Caco-2 (cell line): Measurements from ENCODE around the gene EIF2S1. TPM values are rescaled to one million over a fixed set of nuclear protein-coding genes. Genes with fewer than 3 reads are reported as not detected.

Source experiments
- BruUV-seq: library from RNA; stranded (reverse); fragments of 400-500 nt; replicated peaks from 2 replicates; lab custom pipeline; 2021; lab: Mats Ljungman, UMichigan
- CTCF ChIA-PET: fragments of 300-600 bp; sonication (Branson Sonifier 250); formaldehyde crosslinking; loops from one replicate; lab custom pipeline; 2022; ENCODE audit warnings: antibody characterized with exemption; lab: Charles Lee
- POLR2A ChIA-PET: fragments of 300-600 bp; sonication (Branson Sonifier 250); formaldehyde crosslinking; loops from one replicate; lab custom pipeline; 2022; ENCODE audit warnings: antibody characterized with exemption; lab: Charles Lee
- DNase-seq, 2 experiments: peaks; one replicate each; pipeline versions ENCODE4 v3.0.0 to v3.0.0-alpha.2; 2020 to 2022
- H3K27me3 ChIP-seq: replicated peaks from 2 replicates; pipeline ENCODE4 v1.6.0; 2011; ENCODE audit warnings: low read length; ENCODE audit not compliant: control insufficient read depth, insufficient read depth
- H3K36me3 ChIP-seq: 2 replicates; pipeline ENCODE4 v1.5.1; 2011; ENCODE audit warnings: low read length; ENCODE audit not compliant: control insufficient read depth, insufficient read depth
- H3K4me1 ChIP-seq: fragments of 250-450 bp; sonication (Bioruptor Pico); 2 replicates; pipeline ENCODE4 v1.5.1; 2020; ENCODE audit warnings: mild to moderate bottlenecking
- H3K4me3 ChIP-seq: 2 replicates; pipeline ENCODE4 v1.5.1; 2011; ENCODE audit warnings: low read depth, mild to moderate bottlenecking, control low read depth, low read length
- H3K9me3 ChIP-seq: fragments of 250-450 bp; sonication (Bioruptor Pico); 2 replicates; pipeline ENCODE4 v1.5.1; 2020; ENCODE audit warnings: mild to moderate bottlenecking, moderate library complexity
- H3K27ac Mint-ChIP-seq: one replicate; pipeline ENCODE4 v1.8.0; 2022; ENCODE audit warnings: mixed read lengths; ENCODE audit not compliant: unreplicated experiment
- H3K27me3 Mint-ChIP-seq: one replicate; pipeline ENCODE4 v1.8.0; 2022; ENCODE audit warnings: mixed read lengths; ENCODE audit not compliant: insufficient read depth, unreplicated experiment
- H3K36me3 Mint-ChIP-seq: one replicate; pipeline ENCODE4 v1.8.0; 2022; ENCODE audit warnings: mild to moderate bottlenecking, mixed read lengths; ENCODE audit not compliant: insufficient read depth, unreplicated experiment
- H3K4me1 Mint-ChIP-seq: one replicate; pipeline ENCODE4 v1.8.0; 2022; ENCODE audit warnings: low read depth, mixed read lengths; ENCODE audit not compliant: unreplicated experiment
- H3K4me3 Mint-ChIP-seq: one replicate; pipeline ENCODE4 v1.8.0; 2022; ENCODE audit warnings: mild to moderate bottlenecking, moderate library complexity, mixed read lengths; ENCODE audit not compliant: unreplicated experiment
- H3K9me3 Mint-ChIP-seq: one replicate; pipeline ENCODE4 v1.8.0; 2022; ENCODE audit warnings: mixed read lengths; ENCODE audit not compliant: unreplicated experiment
- intact Hi-C: fragments of 100-400 bp; cut with micrococcal nuclease; formaldehyde crosslinking; loops from one replicate; pipeline ENCODE4 v1.10.0; 2022; ENCODE audit not compliant: unreplicated experiment
- total RNA-seq: library from RNA; stranded (reverse); gene quantifications from 2 replicates; pipeline ENCODE4 v1.2.3, GENCODE V29; 2022
- TF ChIP-seq, protein P1 (sequence below), 2 experiments: fragments of 200-600 bp in 1 of 2; IDR thresholded peaks; 1 replicate in 1 of 2; 2 replicates in 1 of 2; pipeline versions ENCODE4 v1.5.1 to v1.8.0; 2011 to 2022; ENCODE audit warnings: antibody characterized with exemption in 1 of 2, control low read depth in 1 of 2, inconsistent platforms in 1 of 2, low read depth in 1 of 2, low read length in 1 of 2, mild to moderate bottlenecking in 1 of 2, moderate library complexity in 1 of 2; ENCODE audit not compliant: insufficient read depth in 1 of 2, severe bottlenecking in 1 of 2, unreplicated experiment in 1 of 2

Gene EIF2S1
- total RNA-seq, 1 experiment from 2014 or later: 144 TPM

DNA sequence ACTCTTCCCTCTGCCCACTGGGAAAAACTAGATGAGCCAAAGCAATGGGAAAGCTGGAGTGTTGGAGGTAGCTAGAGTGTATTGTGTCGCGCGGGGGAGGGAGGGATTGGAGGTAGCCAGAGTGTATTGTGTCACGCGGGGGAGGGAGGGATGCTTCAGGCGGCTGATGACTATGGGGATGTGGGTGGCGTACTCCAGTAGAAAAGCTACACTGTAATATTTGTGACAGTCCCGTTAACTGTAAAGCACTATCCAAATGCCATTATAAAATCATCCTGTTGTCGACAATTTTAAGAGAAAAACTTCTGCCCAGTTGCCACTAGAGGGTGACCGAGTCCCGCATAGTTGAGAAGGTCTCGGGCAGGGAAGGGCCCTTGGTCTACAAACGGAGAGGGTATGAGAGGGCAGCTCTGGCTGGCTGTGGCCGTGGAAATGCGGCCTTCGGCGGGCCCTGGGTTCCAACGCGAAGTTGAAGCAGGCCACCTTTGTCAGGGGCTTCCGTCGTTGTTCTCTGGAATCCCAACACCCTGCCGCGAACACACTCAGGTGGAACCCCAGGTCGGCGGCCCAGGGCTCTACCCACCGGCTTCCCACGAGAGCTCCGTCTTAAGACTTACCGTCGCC, 67.0 kb downstream of the EIF2S1 start:
- intact Hi-C loops: loop anchor here (1.0 to 2.0 kb wide), 7 partner anchors 20 to 278 kb away; no protein-coding TSS in a partner anchor
- no peak overlapping the region for H3K27ac Mint-ChIP-seq
- H3K4me3 Mint-ChIP-seq: no peak overlapping the region

DNA sequence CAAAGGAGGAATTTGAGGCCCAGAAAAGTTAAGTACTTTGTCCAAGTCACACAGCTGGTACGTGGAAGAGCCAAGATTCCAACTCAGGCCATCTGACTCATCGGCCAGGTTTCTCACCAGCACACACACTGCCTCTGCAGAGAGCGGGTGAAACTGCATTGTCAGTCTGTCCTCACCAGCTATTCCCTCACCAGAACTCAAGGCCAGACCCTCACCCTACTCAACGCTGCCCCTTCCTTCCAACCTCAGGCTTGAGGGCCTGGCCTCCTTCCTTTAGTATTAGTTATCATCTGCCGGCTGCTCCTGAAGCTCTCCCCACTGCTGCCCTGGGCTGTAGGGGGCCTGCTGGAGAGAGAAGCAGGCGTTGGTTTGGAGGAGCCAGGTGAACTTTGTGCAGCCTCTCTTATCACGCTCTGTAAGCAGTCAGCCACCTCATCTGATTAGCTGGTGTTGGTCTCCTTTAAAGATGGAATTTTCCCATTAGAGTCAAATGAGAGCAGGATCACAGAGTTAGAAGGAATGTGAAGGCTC, 68.4 kb downstream of the EIF2S1 start:
- DNase-seq: peak; percentile 65 to 81
- intact Hi-C loops: no loop called here
- Histone ChIP-seq H3K27me3 (no peaks in the 10 kb centered on the region), H3K36me3 (no peaks in the 10 kb centered on the region), H3K4me1 (peaks cover 32% of the 10 kb centered on the region), H3K9me3 (no peaks in the 10 kb centered on the region), H3K4me3 (no peak overlapping the region)
- H3K4me1 Mint-ChIP-seq: peaks cover 10% of the 10 kb centered on the region
- no peaks in the 10 kb centered on the region for H3K27me3 Mint-ChIP-seq
- TF ChIP-seq, protein P1, sequence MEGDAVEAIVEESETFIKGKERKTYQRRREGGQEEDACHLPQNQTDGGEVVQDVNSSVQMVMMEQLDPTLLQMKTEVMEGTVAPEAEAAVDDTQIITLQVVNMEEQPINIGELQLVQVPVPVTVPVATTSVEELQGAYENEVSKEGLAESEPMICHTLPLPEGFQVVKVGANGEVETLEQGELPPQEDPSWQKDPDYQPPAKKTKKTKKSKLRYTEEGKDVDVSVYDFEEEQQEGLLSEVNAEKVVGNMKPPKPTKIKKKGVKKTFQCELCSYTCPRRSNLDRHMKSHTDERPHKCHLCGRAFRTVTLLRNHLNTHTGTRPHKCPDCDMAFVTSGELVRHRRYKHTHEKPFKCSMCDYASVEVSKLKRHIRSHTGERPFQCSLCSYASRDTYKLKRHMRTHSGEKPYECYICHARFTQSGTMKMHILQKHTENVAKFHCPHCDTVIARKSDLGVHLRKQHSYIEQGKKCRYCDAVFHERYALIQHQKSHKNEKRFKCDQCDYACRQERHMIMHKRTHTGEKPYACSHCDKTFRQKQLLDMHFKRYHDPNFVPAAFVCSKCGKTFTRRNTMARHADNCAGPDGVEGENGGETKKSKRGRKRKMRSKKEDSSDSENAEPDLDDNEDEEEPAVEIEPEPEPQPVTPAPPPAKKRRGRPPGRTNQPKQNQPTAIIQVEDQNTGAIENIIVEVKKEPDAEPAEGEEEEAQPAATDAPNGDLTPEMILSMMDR (IDR thresholded peaks at IDR 0.05; ENCODE audit: insufficient read depth in 1 of 2, low read depth in 1 of 2, low read length in 1 of 2, severe bottlenecking in 1 of 2, unreplicated experiment in 1 of 2): peak in 1 of 2 experiments; percentile 25
- H3K9me3 Mint-ChIP-seq: no peaks in the 10 kb centered on the region
- peak overlapping the region; percentile 49 for H3K4me3 Mint-ChIP-seq
- H3K27ac Mint-ChIP-seq: peak overlapping the region; percentile 86
- ChIA-PET CTCF (interaction anchor here (0.6 to 3.8 kb wide), 17 partner anchors 12 to 276 kb away, joined by 3 to 49 read pairs (median 7); partner anchors contain the start of genes PIGH, PLEK2 and PLEKHH1), POLR2A (interaction anchor here (0.7 kb wide), 1 partner anchor 41 kb away, joined by 8 read pairs; no protein-coding TSS in a partner anchor)
- no TSS peak for BruUV-seq
- H3K36me3 Mint-ChIP-seq: no peaks in the 10 kb centered on the region

More for the DNA sequence above, 67.0 kb downstream of the EIF2S1 start:
- ChIA-PET CTCF (interaction anchor here (0.6 to 3.8 kb wide), 29 partner anchors 8 to 277 kb away, joined by 3 to 49 read pairs (median 5); partner anchors contain the start of genes PIGH, PLEK2 and PLEKHH1), POLR2A (interaction anchor here (1.0 kb wide), 1 partner anchor 115 kb away, joined by 3 read pairs; no protein-coding TSS in a partner anchor)
- Histone ChIP-seq H3K4me3 (no peak overlapping the region), H3K27me3 (no peaks in the 10 kb centered on the region), H3K4me1 (peaks cover 27% of the 10 kb centered on the region), H3K9me3 (no peaks in the 10 kb centered on the region), H3K36me3 (no peaks in the 10 kb centered on the region)
- no TSS peak for BruUV-seq
- DNase-seq: peak; percentile 84 to 85
- TF ChIP-seq, protein P1 (IDR thresholded peaks at IDR 0.05; ENCODE audit: insufficient read depth in 1 of 2, low read depth in 1 of 2, low read length in 1 of 2, severe bottlenecking in 1 of 2, unreplicated experiment in 1 of 2): peak; percentile 78 to 82
- no peaks in the 10 kb centered on the region for H3K36me3 Mint-ChIP-seq
- H3K27me3 Mint-ChIP-seq: no peaks in the 10 kb centered on the region
- H3K9me3 Mint-ChIP-seq: no peaks in the 10 kb centered on the region
- peaks cover 10% of the 10 kb centered on the region for H3K4me1 Mint-ChIP-seq

DNA sequence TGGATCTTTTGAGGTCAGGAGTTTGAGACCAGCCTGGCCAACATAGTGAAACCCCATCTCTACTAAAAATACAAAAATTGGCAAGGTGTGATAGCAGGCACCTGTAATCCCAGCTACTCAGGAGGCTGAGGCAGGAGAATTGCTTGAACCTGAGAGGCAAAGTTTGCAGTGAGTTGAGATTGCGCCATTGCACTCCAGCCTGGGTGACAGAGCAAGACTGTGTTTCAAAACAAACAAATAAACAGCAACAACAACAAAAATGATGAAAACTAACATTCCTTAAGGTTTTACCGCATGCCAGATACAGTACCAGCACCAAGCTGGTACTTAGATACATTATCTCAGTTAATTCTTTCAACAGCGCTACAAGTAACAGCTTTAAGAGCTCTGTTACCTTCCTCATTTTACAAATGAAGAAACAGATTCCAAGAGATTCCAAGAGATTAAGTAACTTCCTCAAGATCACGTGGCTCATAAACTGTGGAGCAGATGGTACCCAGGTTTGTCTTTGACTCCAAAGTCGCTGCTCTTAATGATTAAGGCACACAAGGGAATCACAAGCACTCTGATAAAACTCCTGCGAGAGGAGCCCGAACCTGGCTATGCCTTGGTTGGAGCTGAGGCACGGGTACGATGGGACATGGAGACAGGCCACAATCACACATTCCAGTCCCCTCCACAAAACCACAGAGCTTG, 69.5 kb downstream of the EIF2S1 start:
- Histone ChIP-seq H3K4me3 (no peak overlapping the region), H3K36me3 (no peaks in the 10 kb centered on the region), H3K27me3 (no peaks in the 10 kb centered on the region), H3K4me1 (peaks cover 32% of the 10 kb centered on the region), H3K9me3 (no peaks in the 10 kb centered on the region)
- Mint-ChIP-seq H3K36me3 (no peaks in the 10 kb centered on the region), H3K4me3 (no peak overlapping the region), H3K27ac (no peak overlapping the region), H3K4me1 (peaks cover 10% of the 10 kb centered on the region), H3K27me3 (no peaks in the 10 kb centered on the region), H3K9me3 (no peaks in the 10 kb centered on the region)
- intact Hi-C loops: no loop called here
- no peak for DNase-seq
- POLR2A ChIA-PET: interaction anchor here (0.7 kb wide), 1 partner anchor 40 kb away, joined by 8 read pairs; no protein-coding TSS in a partner anchor
- no TSS peak for BruUV-seq
- CTCF ChIA-PET: interaction anchor here (0.7 to 3.8 kb wide), 8 partner anchors 11 to 315 kb away, joined by 3 to 49 read pairs (median 13); partner anchors contain the start of gene PLEK2
- TF ChIP-seq, protein P1 (IDR thresholded peaks at IDR 0.05; ENCODE audit: insufficient read depth in 1 of 2, low read depth in 1 of 2, low read length in 1 of 2, severe bottlenecking in 1 of 2, unreplicated experiment in 1 of 2): no peak
